Endothelial cell of umbilical vein (primary cell): ENCODE data around the gene EIF2B4.

Experiments
- CTCF ChIP-seq, 2 donors: IDR thresholded peaks; 1 replicate in 1 of 2; 2 replicates in 1 of 2; pipeline ENCODE4 v1.5.1; 2011; ENCODE audit warnings: low read length in 2 of 2, mild to moderate bottlenecking in 2 of 2, moderate library complexity in 2 of 2, control low read depth in 1 of 2, inconsistent platforms in 1 of 2, low read depth in 1 of 2; ENCODE audit not compliant: insufficient read depth in 1 of 2; ENCODE audit errors: extremely low read depth in 1 of 2
- EZH2 ChIP-seq: IDR thresholded peaks from 2 replicates; pipeline ENCODE4 v1.6.1; 2012; ENCODE audit warnings: borderline replicate concordance, low read depth, mild to moderate bottlenecking, moderate library complexity, low read length, inconsistent platforms; ENCODE audit not compliant: severe bottlenecking
- FOS ChIP-seq: IDR thresholded peaks from 2 replicates; pipeline ENCODE4 v1.6.1; 2011; ENCODE audit warnings: mild to moderate bottlenecking, low read length, moderate library complexity, borderline replicate concordance; ENCODE audit not compliant: insufficient read depth
- GATA2 ChIP-seq: IDR thresholded peaks from 2 replicates; pipeline ENCODE4 v1.7.0; 2011; ENCODE audit warnings: low read depth, mild to moderate bottlenecking, moderate library complexity, mixed read lengths, low read length; ENCODE audit not compliant: insufficient read length, insufficient read depth
- JUN ChIP-seq: IDR thresholded peaks from 2 replicates; pipeline ENCODE4 v1.6.1; 2011; ENCODE audit warnings: borderline replicate concordance, low read depth; ENCODE audit not compliant: insufficient read length, insufficient read depth
- MYC ChIP-seq: IDR thresholded peaks from one replicate; pipeline ENCODE4 v1.6.1; 2011; ENCODE audit warnings: mild to moderate bottlenecking, low read depth, low read length
- POLR2A ChIP-seq: IDR thresholded peaks from 2 replicates; pipeline ENCODE4 v1.6.1; 2012; ENCODE audit warnings: low read depth, mild to moderate bottlenecking, control low read depth, low read length
- POLR2AphosphoS5 ChIP-seq: IDR thresholded peaks from 2 replicates; pipeline ENCODE4 v1.6.1; 2012; ENCODE audit warnings: low read depth, mild to moderate bottlenecking, control low read depth, low read length, moderate library complexity; ENCODE audit not compliant: insufficient read depth
- TF ChIP-seq, protein P1 (sequence below): IDR thresholded peaks from 2 replicates; pipeline ENCODE4 v1.6.1; 2011; ENCODE audit not compliant: insufficient read depth, insufficient read length

DNA sequence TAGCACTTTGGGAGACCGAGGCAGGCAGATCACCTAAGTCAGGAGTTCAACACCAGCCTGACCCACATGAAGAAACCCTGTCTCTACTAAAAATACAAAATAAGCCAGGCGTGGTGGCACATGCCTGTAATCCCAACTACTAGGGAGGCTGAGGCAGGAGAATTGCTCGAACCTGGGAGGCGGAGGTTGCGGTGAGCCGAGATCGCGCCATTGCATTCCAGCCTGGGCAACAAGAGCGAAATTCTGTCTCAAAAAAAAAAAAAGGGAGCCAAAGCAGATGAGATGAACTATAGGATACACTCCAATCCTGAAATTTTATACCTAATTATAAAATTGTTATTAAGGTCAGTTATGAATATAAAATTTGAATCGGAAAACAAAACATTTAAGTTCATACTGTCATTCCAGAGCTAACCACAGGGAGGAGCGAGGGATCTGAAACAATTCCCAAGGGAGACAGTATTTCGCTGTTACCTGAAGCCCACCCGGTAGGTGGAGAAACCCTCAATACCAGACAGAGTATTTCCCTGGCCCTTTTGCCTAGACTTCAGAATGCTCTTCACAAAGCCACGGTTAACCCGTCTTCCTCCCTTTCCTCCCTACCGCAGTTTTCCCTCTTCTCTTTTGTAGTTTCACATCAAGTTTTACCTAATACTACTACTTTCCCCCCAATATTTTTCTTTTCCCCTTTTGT is 37.8 kb upstream of the EIF2B4 start:
- TF ChIP-seq CTCF (IDR thresholded peaks at IDR 0.05; ENCODE audit: extremely low read depth in 1 of 2, insufficient read depth in 1 of 2, low read depth in 1 of 2, low read length in 2 of 2) (peak; percentile 49 to 56), FOS (no peak), POLR2AphosphoS5 (no peak), EZH2 (no peak), POLR2A (no peak), JUN (no peak), GATA2 (no peak), MYC (no peak)
- TF ChIP-seq, protein P1, sequence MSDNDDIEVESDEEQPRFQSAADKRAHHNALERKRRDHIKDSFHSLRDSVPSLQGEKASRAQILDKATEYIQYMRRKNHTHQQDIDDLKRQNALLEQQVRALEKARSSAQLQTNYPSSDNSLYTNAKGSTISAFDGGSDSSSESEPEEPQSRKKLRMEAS, result no peak
